Measurements from ENCODE around the gene PBX3. TPM values are rescaled to one million over a fixed set of nuclear protein-coding genes. Genes with fewer than 3 reads are reported as not detected.

The PBX3 gene
- total RNA-seq, 1 experiment from 2014 or later = 46.0 TPM

DNA sequence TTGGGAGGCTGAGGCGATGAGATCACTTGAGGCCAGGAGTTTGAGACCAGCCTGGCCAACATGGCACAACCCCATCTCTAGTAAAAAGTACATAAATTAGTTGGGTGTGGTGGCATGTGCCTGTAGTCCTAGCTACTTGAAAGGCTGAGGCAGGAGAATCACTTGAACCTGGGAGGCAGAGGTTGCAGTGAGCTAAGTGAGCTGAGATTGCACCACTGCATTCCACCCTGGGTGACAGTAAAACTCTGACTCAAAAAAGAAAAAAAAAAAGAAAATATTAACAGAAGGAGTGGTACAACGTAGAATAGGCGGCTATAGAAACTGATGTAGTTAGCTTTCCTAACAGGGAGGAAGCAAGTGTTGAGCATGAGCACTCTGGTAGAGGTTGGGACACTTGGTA lies 59.9 kb downstream of the PBX3 start:
- Histone ChIP-seq H3K27ac (ENCODE audit: insufficient read length, low read depth, low read length) (no peak overlapping the region), H2BK12ac (ENCODE audit: insufficient read length, low read depth, low read length) (no peak overlapping the region), H4K8ac (replicated peaks; ENCODE audit: insufficient read length, low read depth, low read length) (no peak overlapping the region), H2BK20ac (ENCODE audit: low read depth, low read length, poor library complexity, severe bottlenecking) (no peak overlapping the region), H3K56ac (ENCODE audit: insufficient read length, low read depth, low read length) (no peak overlapping the region), H2AK5ac (ENCODE audit: insufficient read length, low read length) (no peak overlapping the region), H2BK5ac (ENCODE audit: insufficient read length, low read length) (no peak overlapping the region), H3K4me2 (ENCODE audit: insufficient read depth, insufficient read length, low read length) (no peak overlapping the region), H3K23me2 (ENCODE audit: insufficient read length, low read depth, low read length, poor library complexity, severe bottlenecking) (no peaks in the 10 kb centered on the region), H2BK120ac (ENCODE audit: low read depth, low read length, poor library complexity, severe bottlenecking) (no peak overlapping the region), H3K14ac (ENCODE audit: insufficient read depth, low read length) (no peak overlapping the region), H3K27me3 (ENCODE audit: insufficient read depth, low read length) (no peaks in the 10 kb centered on the region), H3K79me1 (ENCODE audit: insufficient read depth, low read depth, low read length, poor library complexity, severe bottlenecking) (peaks cover 7% of the 10 kb centered on the region), H3K9me3 (ENCODE audit: control insufficient read depth, low read depth, low read length) (no peaks in the 10 kb centered on the region), H3K4me1 (ENCODE audit: insufficient read depth, low read length) (no peaks in the 10 kb centered on the region), H3K79me2 (ENCODE audit: insufficient read depth, low read length) (peaks cover 2% of the 10 kb centered on the region; the same call in 1 of the 2 replicates), H3K9ac (ENCODE audit: extremely low read depth, insufficient read length, low read length) (no peak overlapping the region), H4K20me1 (ENCODE audit: control insufficient read depth, insufficient read depth, insufficient read length) (no peaks in the 10 kb centered on the region), H3K23ac (ENCODE audit: insufficient read length, low read depth, low read length) (no peak overlapping the region), H2BK15ac (ENCODE audit: low read depth, low read length) (no peak overlapping the region), H3K4ac (ENCODE audit: low read depth, low read length) (no peak overlapping the region), H4K91ac (ENCODE audit: insufficient read length, low read depth, low read length) (no peak overlapping the region), H4K5ac (ENCODE audit: insufficient read length, low read depth, low read length) (no peak overlapping the region), H3K18ac (ENCODE audit: insufficient read length, low read depth, low read length) (no peak overlapping the region), H3T11ph (ENCODE audit: low read length) (no peak overlapping the region), H2AFZ (ENCODE audit: low read length) (no peak overlapping the region)
- TF ChIP-seq, protein P1, sequence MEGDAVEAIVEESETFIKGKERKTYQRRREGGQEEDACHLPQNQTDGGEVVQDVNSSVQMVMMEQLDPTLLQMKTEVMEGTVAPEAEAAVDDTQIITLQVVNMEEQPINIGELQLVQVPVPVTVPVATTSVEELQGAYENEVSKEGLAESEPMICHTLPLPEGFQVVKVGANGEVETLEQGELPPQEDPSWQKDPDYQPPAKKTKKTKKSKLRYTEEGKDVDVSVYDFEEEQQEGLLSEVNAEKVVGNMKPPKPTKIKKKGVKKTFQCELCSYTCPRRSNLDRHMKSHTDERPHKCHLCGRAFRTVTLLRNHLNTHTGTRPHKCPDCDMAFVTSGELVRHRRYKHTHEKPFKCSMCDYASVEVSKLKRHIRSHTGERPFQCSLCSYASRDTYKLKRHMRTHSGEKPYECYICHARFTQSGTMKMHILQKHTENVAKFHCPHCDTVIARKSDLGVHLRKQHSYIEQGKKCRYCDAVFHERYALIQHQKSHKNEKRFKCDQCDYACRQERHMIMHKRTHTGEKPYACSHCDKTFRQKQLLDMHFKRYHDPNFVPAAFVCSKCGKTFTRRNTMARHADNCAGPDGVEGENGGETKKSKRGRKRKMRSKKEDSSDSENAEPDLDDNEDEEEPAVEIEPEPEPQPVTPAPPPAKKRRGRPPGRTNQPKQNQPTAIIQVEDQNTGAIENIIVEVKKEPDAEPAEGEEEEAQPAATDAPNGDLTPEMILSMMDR (conservative IDR thresholded peaks at IDR 0.05) = no peak
- Mint-ChIP-seq H3K27ac (no peak overlapping the region), H3K36me3 (ENCODE audit: insufficient read depth in 1 of 3, low read depth in 3 of 3) (no peaks in the 10 kb centered on the region), H3K9me3 (no peaks in the 10 kb centered on the region), H3K4me1 (peaks cover 7 to 13% of the 10 kb centered on the region in 2 experiments; a peak in 2 of 4 replicates), H3K4me3 (no peak overlapping the region), H3K27me3 (ENCODE audit: low read depth) (no peaks in the 10 kb centered on the region)
- no CpG with 5 or more reads among the region's 3 CpGs for WGBS (ENCODE audit: extremely low coverage, insufficient read length, low lambda C conversion rate)
- DNase-seq = no peak
